Left ventricle myocardium inferior (tissue), 1 donor: Measurements from ENCODE around the gene VAX1. TPM values are rescaled to one million over a fixed set of nuclear protein-coding genes. Genes with fewer than 3 reads are reported as not detected.

Source experiments
- DNase-seq: peaks from one replicate; pipeline ENCODE4 v3.0.0-alpha.2; 2020
- H3K27ac ChIP-seq: fragments of 200-600 bp; replicated peaks from 2 replicates; pipeline ENCODE4 v1.8.0; 2021
- H3K27me3 ChIP-seq: fragments of 200-600 bp; 2 replicates; pipeline ENCODE4 v1.8.0; 2021; ENCODE audit warnings: low read depth
- H3K36me3 ChIP-seq: fragments of 200-600 bp; 2 replicates; pipeline ENCODE4 v1.8.0; 2021
- H3K4me1 ChIP-seq: fragments of 200-600 bp; 2 replicates; pipeline ENCODE4 v1.8.0; 2021
- H3K4me3 ChIP-seq: fragments of 200-600 bp; 2 replicates; pipeline ENCODE4 v1.8.0; 2021; ENCODE audit warnings: mild to moderate bottlenecking, moderate library complexity
- H3K9me3 ChIP-seq: fragments of 200-600 bp; replicated peaks from 2 replicates; pipeline ENCODE4 v1.8.0; 2021
- CTCF ChIP-seq: fragments of 200-600 bp; IDR thresholded peaks from 2 replicates; pipeline ENCODE4 v1.8.0; 2021; ENCODE audit warnings: antibody characterized with exemption, mild to moderate bottlenecking, borderline replicate concordance
- intact Hi-C: fragments of 100-400 bp; cut with micrococcal nuclease; formaldehyde crosslinking; loops from one replicate; pipeline ENCODE4 v1.11.0; 2022
- total RNA-seq: library from RNA; stranded (reverse); fragmentation: NEBNext Ultra II Directional; extraction: Animal tissue kit (Norgen Biotek cat#: 25700); gene quantifications from one replicate; pipeline ENCODE4 v1.2.1, GENCODE V29; 2021
- donor health status: DM: no; HTN: yes; CAD: no; lungs with severe emphysema.

Gene VAX1
- total RNA-seq, 1 donor from 2014 or later: not detected

- Histone ChIP-seq H3K27me3 (peaks cover 85% of the 10 kb centered on the region), H3K9me3 (no peaks in the 10 kb centered on the region), H3K4me3 (no peak overlapping the region), H3K36me3 (no peaks in the 10 kb centered on the region), H3K4me1 (no peaks in the 10 kb centered on the region), H3K27ac (no peak overlapping the region)
- intact Hi-C loops: no loop called here
- DNase-seq: no peak
- TF ChIP-seq CTCF: no peak
These were observed 25.9 kb downstream of the VAX1 start for GRCh38 chr10:117112220-117112619.

GRCh38 chr10:117107238-117107637, 30.8 kb downstream of the VAX1 start:
- no peaks in the 10 kb centered on the region for H3K36me3 ChIP-seq
- H3K9me3 ChIP-seq: no peaks in the 10 kb centered on the region
- H3K27ac ChIP-seq: no peak overlapping the region
- H3K4me3 ChIP-seq: no peak overlapping the region
- TF ChIP-seq CTCF: no peak
- no peak for DNase-seq
- H3K27me3 ChIP-seq: peaks cover 66% of the 10 kb centered on the region
- intact Hi-C loops: no loop called here
- no peaks in the 10 kb centered on the region for H3K4me1 ChIP-seq

DNA sequence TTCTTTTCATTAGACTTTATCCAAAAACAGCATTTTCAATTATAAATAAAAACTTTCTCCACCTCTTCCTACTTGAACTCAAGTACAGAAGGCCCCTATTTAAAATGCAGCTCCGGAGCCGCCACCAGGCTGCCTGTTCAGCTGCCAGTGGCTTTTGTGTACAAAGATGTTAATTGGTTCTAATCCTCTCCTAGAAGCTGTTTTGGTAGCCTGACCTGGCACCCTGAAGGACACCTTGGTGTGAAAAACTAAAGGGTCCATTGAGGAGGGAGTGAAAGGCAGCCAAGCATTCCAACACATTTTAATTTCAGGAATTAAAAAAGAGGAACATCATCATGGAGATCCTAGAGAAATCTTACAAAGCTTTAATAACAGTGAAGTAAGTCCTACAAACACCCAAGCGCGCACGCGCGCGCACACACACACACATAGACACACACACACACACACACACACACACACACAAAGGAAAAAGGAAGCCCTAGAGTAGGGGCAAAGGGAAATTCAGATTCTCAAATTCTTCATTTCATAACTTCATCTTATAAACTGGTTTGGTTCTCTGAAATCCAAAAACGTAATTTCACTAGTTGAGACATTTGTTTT, 41.4 kb downstream of the VAX1 start:
- H3K4me3 ChIP-seq: no peak overlapping the region
- peaks cover 46% of the 10 kb centered on the region for H3K27me3 ChIP-seq
- intact Hi-C loops: no loop called here
- no peak for TF ChIP-seq CTCF
- no peaks in the 10 kb centered on the region for H3K9me3 ChIP-seq
- H3K4me1 ChIP-seq: no peaks in the 10 kb centered on the region
- no peak overlapping the region for H3K27ac ChIP-seq
- no peak for DNase-seq
- no peaks in the 10 kb centered on the region for H3K36me3 ChIP-seq

DNA sequence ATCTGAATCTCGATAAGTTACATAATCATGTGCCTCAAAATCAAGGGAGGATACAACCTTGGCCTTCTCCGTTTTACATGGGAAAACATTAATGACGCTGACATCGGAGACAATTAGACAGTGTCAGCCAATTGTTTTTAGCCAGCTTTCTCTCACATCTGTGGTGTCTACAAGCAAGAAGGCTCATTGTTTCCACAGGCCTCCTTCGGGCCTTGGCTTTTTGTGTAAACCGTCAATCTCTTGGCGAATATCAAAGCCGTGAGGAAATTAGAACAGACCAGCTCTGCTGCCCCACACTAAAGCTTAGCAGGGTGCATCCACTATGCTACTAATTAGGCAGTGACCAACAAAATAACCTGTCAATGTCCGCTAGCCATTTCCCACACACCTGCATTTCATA, 43.2 kb downstream of the VAX1 start:
- H3K36me3 ChIP-seq: no peaks in the 10 kb centered on the region
- intact Hi-C loops: no loop called here

DNA sequence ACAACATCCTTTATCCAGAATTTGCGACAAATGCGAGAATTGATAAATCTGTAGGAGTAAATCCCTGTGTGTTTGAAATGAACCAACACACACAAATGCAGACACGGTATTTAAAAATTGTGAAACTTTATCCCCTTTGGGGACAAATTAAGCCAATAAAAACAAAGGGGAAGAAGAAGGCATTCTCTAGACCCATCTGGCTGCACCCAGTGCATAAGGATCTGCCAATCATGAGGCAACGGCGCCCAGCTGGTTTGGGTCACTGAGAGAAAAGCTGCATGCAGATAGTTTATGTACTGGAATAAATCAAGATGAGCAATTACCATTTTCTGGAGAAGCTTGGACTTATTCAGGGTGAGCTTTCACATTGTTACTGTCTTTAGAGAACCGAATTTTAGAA, 45.7 kb downstream of the VAX1 start:
- Histone ChIP-seq H3K4me1 (no peaks in the 10 kb centered on the region), H3K36me3 (no peaks in the 10 kb centered on the region), H3K4me3 (no peak overlapping the region), H3K9me3 (no peaks in the 10 kb centered on the region), H3K27me3 (peaks cover 51% of the 10 kb centered on the region), H3K27ac (no peak overlapping the region)
- no peak for TF ChIP-seq CTCF
- no peak for DNase-seq
- intact Hi-C loops: no loop called here

More for the DNA sequence above, 43.2 kb downstream of the VAX1 start:
- Histone ChIP-seq H3K27me3 (peaks cover 39% of the 10 kb centered on the region), H3K27ac (no peak overlapping the region), H3K9me3 (no peaks in the 10 kb centered on the region), H3K4me1 (no peaks in the 10 kb centered on the region), H3K4me3 (no peak overlapping the region)
- no peak for TF ChIP-seq CTCF
- DNase-seq: no peak
